Activated CD4-positive, alpha-beta T cell treated with anti-CD3 and anti-CD28 coated beads, Interleukin-2, amount 50 U/mL, for 48 hours (primary cell): ENCODE measurements around the gene PDZD2.
"Not testable (repeated sequence)": the region's sequence is repeated elsewhere in the genome, so short reads cannot be mapped to it uniquely, and the experiment has no call there.

Experiments
- DNase-seq, 2 experiments: peaks; one replicate each; pipeline ENCODE4 v3.0.0-alpha.2; 2020

Gene PDZD2

GRCh38 chr5:31987985-31988710 lies 349.2 kb downstream of the PDZD2 start:
- DNase-seq = no peak

DNA sequence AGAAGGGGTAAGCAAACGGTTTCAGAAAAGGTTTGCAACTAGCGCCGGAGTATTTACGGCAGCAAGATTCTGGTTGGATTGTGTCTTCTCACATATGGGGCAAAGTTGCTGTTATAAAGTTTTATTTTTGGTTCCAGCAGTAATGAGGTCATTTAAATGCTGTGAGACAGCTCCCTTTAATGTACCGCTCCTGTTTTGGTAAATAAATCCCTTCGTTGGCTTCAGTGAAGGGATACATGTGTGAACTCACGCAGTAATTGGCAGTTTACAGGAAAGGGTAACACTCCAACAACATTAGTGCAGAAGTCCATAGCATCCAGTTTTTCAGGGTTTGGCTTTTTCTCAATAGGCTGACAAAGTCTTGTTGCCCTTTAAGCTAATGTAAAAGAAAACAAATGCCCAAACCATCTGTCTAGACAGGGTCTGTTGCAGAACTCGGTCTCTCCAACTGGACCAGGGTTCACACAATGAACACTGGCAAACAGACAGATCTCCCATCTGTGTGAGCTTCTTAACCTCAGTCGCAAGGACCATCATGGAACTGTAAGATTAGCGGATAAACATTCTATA lies 351.2 kb downstream of the PDZD2 start:
- DNase-seq = no peak

GRCh38 chr5:31990701-31991110 lies 351.8 kb downstream of the PDZD2 start:
- no peak for DNase-seq

- no peak for DNase-seq
These were observed 353.4 kb downstream of the PDZD2 start for GRCh38 chr5:31992377-31992776.

DNA sequence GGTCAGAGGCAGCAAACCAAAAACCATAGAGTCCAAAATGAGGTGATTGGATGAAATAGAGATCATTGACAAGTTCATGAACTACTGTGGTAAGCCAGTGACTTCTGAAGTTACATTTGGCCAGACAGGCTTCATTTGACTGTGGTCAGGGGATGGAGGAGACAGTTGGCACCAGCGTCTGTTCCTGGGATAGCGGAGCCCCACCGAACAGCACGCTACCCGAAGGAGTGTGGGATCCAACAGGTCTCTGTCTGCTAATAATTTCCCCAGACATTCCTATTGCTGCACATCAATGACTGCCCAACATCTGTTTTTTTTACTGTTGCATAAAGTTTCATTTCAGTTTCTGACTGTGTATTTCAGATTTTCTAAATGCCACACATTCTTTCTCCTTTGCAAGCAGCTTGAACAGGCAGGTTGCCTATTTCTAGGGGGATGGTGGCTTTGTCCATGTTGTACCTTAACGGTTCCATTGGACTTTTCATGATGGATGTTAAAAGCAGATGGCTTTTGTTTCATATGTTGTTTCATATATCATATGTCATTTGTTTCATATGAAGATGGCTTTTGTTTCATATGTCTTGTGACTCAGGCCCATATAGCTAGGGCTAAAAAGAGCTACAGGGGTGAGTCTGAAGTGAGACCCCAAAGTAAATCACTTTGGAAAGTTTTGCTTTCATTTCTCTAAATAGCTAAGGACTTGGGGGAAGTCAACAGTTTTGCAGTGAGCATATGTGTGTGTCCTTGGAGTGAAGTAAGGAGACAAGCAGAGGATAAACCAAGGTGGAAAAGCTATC lies 354.4 kb downstream of the PDZD2 start:
- DNase-seq = no peak

DNA sequence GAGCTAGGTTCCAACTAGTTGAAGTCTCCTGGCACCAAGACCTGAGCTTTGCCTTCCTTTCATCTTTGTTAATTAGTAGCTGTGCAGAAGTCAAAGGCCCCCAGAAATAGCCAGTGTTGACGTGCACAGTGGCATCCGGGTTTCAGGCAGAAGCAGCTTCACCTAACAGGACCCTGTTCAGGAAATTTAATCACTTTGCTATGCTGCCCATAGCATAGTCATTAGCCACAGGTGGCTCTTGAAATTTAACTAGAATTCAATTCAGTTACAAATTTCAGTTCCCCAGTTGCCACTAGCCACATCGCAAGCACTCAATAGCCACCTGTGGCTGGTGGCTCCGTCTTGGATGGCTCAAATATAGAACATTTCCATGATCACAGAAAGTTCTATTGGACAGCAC lies 356.1 kb downstream of the PDZD2 start:
- no peak for DNase-seq

- DNase-seq = no peak
These were observed 356.8 kb downstream of the PDZD2 start for GRCh38 chr5:31995714-31996113.

GRCh38 chr5:31996909-31997308 lies 358.0 kb downstream of the PDZD2 start:
- no peak for DNase-seq

DNA sequence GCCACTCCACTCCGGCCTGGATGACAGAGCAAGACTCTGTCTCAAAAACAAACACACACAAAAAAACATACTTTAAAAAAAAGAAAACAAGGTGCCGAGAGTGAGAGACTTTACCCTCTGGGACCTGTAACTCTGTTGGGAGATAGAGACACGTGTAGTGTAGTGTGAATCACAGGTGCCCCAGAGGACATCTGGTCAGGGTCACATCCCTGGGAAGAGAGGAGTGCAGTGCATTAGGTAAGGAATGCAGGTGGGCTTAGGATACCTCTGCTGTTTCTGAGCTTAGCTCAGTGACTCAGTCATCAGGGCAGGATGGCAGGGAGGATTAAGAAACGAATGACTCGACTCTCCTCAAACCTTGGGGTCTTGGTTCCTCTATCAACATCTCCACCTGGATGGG lies 360.5 kb downstream of the PDZD2 start:
- no peak for DNase-seq

- no peak for DNase-seq
These were observed 361.8 kb downstream of the PDZD2 start for GRCh38 chr5:32000731-32001130.

- no peak for DNase-seq
These were observed 362.4 kb downstream of the PDZD2 start for GRCh38 chr5:32001284-32001683.

- no peak for DNase-seq
These were observed 362.8 kb downstream of the PDZD2 start for GRCh38 chr5:32001707-32002106.

DNA sequence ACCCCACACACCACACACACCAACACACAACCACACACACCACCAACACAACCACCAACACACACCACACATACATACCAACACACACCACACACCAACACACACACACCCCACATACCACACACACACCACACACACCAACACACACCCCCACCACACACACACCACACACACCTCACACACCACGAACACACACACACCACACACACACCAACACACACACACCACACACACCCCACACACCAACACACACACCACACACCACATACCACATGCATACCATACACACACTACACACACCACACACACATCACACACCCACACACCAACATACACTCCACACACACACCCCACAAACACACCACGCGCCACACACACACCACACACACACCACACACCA lies 363.8 kb downstream of the PDZD2 start:
- DNase-seq = no peak

DNA sequence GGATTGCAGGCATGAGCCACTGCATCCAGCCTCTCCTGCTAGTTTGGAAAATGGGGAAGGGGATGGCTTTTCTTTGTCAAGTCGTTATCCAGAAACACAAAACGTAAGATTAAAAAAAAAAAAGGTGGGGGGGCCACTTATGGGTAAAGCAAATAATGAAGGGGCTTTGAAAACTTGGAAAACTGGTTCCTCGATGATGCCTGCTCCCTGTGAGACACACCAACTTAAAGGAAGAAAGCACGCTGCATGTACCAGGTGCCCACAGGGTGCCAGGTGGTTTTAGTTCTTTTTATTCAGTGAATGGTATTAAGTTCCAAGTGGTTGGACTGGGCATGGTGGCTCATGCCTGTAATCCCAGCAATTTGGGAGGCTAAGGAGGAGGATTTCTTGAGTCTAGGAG lies 365.1 kb downstream of the PDZD2 start:
- DNase-seq = no peak

DNA sequence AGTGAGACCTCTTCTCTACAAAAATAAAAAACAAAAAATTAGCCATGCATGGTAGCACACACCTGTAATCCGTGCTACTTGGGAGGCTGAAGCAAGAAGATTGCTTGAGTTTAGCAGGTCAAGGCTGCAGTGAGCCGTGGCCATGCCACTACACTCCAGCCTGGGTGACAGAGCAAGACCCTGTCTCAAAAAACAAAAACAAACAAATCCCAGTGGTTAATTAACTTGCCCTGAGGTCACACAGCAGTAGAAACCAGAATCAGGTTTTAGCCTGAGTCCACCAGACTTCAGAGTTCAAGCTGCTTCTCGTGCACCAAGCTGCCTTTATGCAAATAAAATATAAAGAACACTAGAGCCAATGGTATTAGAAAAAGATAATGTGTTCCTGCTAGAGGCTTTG lies 365.5 kb downstream of the PDZD2 start:
- no peak for DNase-seq

DNA sequence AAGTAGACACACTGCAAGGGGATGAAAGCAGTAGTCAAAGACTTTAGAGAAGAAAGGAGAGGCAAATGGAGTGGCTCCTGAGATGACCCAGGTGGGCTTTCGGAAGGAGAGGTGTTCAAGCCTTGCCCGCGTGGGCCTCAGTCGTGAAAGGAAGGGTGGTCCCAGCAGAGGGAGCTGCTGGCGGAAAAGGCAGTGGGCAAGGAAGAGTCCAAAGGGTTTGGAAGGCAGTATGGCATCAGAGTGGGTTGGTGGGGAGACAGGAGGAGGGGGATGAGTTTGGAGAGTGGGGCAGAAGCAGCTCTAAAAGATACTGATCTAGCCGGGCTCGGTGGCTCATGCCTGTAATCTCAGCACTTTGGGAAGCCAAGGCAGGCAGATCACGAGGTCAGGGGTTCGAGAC lies 369.8 kb downstream of the PDZD2 start:
- no peak for DNase-seq

GRCh38 chr5:32013658-32014057 lies 374.7 kb downstream of the PDZD2 start:
- DNase-seq = no peak

DNA sequence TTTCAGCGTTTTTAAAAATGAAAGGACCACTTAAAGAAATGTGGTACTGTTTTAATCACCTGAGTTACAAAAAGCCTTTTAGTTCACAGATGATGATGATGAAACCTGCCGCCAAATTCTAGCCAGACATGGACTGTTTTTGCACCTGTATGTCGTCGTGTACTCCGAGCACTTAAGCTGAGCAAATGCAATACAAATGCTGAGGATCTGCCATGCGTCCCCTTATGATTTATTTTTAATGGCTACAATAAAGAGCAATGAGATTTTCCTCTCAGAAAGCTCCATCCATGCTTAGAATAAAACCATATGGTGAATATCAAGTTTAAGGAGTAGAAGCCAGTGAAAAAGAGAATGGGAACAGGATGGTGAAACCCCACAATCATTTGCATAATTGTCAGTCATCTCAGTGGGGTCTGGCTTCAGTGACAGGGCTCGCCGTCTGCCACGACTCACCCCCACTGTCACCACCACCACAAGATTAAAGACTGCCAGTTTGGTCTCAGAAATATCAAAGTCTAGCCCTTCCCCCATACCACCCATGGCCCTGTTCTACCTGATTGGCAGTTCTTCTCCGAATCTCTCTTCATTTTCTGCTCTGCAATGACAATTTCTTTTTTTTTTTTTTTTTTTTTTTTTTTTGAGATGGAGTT lies 375.3 kb downstream of the PDZD2 start:
- DNase-seq = no peak

- not testable (repeated sequence) for DNase-seq
These were observed 376.3 kb downstream of the PDZD2 start for GRCh38 chr5:32015262-32015661.

DNA sequence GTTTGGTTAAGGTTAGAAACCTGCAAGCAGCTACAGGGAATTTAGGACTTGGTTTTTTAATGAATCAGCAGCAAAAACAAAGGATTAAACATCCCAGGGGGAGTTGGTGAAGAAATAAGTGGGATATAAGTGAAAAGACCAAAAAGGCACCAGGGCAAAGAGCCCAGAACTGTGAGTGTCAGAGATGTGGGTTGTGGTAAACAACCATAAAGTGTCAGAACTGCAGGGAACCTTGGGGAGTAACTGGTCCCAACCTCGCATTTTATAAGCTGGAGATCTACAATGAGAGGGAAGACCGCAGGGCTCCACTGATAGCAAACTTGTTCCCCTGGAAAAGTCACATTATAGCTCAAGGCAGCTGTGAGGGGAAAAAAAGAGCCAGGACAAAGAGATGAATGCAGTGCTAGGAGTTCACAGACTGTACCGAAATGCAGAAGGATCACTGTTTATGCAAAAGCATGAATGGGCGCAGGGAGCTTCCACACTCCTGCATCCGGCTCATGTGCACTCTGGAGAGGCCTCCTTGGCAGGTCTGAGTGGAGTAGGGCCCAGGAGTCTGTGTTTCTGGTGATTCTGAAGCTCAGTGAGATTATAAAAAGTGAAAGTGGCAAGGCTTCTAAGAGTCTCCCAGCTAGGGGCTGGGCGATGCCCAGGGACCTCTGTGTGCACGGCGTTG lies 378.9 kb downstream of the PDZD2 start:
- no peak for DNase-seq

GRCh38 chr5:32018476-32019436 lies 379.8 kb downstream of the PDZD2 start:
- DNase-seq = no peak

DNA sequence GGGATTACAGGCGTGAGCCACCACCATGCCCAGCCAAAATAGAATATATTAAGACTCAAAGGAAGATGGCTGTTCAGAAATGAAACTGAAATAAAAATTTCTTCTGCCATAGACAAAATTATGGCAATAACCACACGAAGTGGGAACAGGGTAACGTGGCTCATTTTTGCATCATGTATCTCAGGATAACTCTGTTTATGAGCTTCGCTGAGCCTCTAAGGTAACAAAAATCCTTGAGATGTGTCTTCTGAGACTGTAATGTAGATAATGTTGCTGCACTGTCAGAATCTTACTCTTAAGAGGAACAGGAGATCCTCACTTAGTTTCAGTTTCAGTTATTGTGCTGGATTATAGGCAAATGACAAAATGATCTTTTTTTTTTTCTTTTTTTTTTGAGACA lies 381.3 kb downstream of the PDZD2 start:
- DNase-seq = no peak
